ENCODE measurements around the gene WSCD1.

The WSCD1 gene

GRCh38 chr17:6045621-6046357 lies 24.4 kb upstream of the WSCD1 start:
- in situ Hi-C loops (cut with MboI; ENCODE audit: low sequenced_read_pairs, unreplicated experiment) = no loop called here
- no peak for TF ChIP-seq CTCF (IDR thresholded peaks at IDR 0.05; ENCODE audit: borderline replicate concordance, control extremely low read depth, extremely low read depth, insufficient read depth, missing control alignments)
- no peak for DNase-seq (ENCODE audit: low spot score)

- no peak for DNase-seq (ENCODE audit: low spot score)
- in situ Hi-C loops (cut with MboI; ENCODE audit: low sequenced_read_pairs, unreplicated experiment) = no loop called here
Observed at GRCh38 chr17:6046431-6046830, 23.7 kb upstream of the WSCD1 start.

GRCh38 chr17:6046931-6047330 lies 23.2 kb upstream of the WSCD1 start:
- TF ChIP-seq CTCF (IDR thresholded peaks at IDR 0.05; ENCODE audit: borderline replicate concordance, control extremely low read depth, extremely low read depth, insufficient read depth, missing control alignments) = no peak
- in situ Hi-C loops (cut with MboI; ENCODE audit: low sequenced_read_pairs, unreplicated experiment) = no loop called here

More at GRCh38 chr17:6046431-6046830, 23.7 kb upstream of the WSCD1 start:
- TF ChIP-seq CTCF (IDR thresholded peaks at IDR 0.05; ENCODE audit: borderline replicate concordance, control extremely low read depth, extremely low read depth, insufficient read depth, missing control alignments) = no peak

GRCh38 chr17:6047966-6048365 lies 22.2 kb upstream of the WSCD1 start:
- no peak for DNase-seq (ENCODE audit: low spot score)
- in situ Hi-C loops (cut with MboI; ENCODE audit: low sequenced_read_pairs, unreplicated experiment) = no loop called here
- TF ChIP-seq CTCF (IDR thresholded peaks at IDR 0.05; ENCODE audit: borderline replicate concordance, control extremely low read depth, extremely low read depth, insufficient read depth, missing control alignments) = no peak

More at GRCh38 chr17:6046931-6047330, 23.2 kb upstream of the WSCD1 start:
- DNase-seq (ENCODE audit: low spot score) = no peak

GRCh38 chr17:6048486-6048885 lies 21.7 kb upstream of the WSCD1 start:
- in situ Hi-C loops (cut with MboI; ENCODE audit: low sequenced_read_pairs, unreplicated experiment) = no loop called here
- no peak for TF ChIP-seq CTCF (IDR thresholded peaks at IDR 0.05; ENCODE audit: borderline replicate concordance, control extremely low read depth, extremely low read depth, insufficient read depth, missing control alignments)
- DNase-seq (ENCODE audit: low spot score) = no peak

- DNase-seq (ENCODE audit: low spot score) = no peak
- no peak for TF ChIP-seq CTCF (IDR thresholded peaks at IDR 0.05; ENCODE audit: borderline replicate concordance, control extremely low read depth, extremely low read depth, insufficient read depth, missing control alignments)
- in situ Hi-C loops (cut with MboI; ENCODE audit: low sequenced_read_pairs, unreplicated experiment) = no loop called here
Observed at GRCh38 chr17:6052926-6053325, 17.3 kb upstream of the WSCD1 start.
